Measurements from ENCODE around the gene HMGXB4.
"Not testable (repeated sequence)": the region's sequence is repeated elsewhere in the genome, so short reads cannot be mapped to it uniquely, and the experiment has no call there.

The HMGXB4 gene, protein sequence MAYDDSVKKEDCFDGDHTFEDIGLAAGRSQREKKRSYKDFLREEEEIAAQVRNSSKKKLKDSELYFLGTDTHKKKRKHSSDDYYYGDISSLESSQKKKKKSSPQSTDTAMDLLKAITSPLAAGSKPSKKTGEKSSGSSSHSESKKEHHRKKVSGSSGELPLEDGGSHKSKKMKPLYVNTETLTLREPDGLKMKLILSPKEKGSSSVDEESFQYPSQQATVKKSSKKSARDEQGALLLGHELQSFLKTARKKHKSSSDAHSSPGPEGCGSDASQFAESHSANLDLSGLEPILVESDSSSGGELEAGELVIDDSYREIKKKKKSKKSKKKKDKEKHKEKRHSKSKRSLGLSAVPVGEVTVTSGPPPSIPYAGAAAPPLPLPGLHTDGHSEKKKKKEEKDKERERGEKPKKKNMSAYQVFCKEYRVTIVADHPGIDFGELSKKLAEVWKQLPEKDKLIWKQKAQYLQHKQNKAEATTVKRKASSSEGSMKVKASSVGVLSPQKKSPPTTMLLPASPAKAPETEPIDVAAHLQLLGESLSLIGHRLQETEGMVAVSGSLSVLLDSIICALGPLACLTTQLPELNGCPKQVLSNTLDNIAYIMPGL

GRCh38 chr22:35257321-35258190 lies at the start of gene HMGXB4:
TSS of gene HMGXB4 (plus strand) at chr22:35257493. CDS start at chr22:35262391, 4,898 bp downstream.
- DNase-seq = peak; percentile 60

GRCh38 chr22:35208003-35208402 lies 49.3 kb upstream of the HMGXB4 start:
- no peak for DNase-seq

GRCh38 chr22:35209203-35209602 lies 48.1 kb upstream of the HMGXB4 start:
- DNase-seq = no peak

DNA sequence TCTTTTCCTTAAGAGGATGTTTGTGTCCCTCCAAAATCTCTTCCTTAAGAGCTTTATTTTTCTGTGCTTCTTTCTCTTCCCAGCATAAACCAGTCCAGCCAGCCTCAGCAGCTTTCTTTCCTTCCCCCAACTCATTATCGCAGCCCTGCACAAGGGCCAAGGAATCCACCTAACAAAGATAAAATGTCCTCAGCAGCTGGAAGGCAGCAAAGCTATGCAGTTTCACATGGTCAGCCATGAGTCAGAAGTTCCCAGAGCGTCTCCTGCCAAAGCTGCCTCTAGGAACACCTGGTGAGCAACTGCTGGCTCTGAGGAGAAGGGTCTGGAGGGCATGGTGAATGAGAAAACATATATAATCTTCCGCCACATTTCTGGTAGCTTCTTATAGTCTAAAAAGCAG lies 45.3 kb upstream of the HMGXB4 start:
- no peak for DNase-seq

DNA sequence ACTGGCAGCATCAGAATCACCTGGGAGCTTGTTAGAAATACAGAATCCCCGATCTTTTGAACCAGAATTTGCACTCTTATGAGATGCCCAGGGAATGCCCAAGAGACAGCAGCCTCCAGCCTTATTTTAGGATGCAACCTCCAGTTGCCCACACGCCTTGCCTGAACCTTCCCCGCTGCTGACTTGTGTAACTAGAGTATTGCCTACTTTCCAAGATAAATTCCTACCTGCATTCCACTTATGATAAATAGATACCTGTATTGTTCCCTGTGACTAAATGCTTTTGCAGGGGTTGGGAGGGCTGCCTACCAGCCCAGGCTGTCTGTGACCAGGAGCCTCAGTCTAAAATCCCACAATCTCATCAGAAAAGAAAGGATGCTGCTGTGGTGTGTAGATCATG lies 44.3 kb upstream of the HMGXB4 start:
- DNase-seq = no peak

GRCh38 chr22:35214968-35215367 lies 42.3 kb upstream of the HMGXB4 start:
- no peak for DNase-seq

DNA sequence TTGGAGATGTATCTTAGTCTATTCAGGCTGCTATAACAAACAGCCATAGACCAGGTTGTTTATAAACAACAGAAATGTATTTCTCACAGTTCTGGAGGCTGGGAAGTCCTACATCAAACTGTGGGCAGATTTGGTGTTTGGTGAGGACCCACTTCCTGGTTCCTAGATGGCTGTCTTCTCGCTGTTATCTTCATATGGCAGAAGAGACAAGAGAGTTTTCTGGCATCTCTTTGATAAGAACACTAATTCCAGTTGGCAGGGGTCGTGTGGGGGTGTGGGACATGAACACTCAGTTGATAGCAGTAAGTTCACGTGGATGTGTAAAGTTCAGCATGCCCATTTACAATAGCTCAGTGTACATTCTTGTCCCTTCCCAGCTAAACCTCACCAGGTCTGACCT lies 41.3 kb upstream of the HMGXB4 start:
- DNase-seq = no peak

- no peak for DNase-seq
These were observed 39.8 kb upstream of the HMGXB4 start for GRCh38 chr22:35217527-35217926.

DNA sequence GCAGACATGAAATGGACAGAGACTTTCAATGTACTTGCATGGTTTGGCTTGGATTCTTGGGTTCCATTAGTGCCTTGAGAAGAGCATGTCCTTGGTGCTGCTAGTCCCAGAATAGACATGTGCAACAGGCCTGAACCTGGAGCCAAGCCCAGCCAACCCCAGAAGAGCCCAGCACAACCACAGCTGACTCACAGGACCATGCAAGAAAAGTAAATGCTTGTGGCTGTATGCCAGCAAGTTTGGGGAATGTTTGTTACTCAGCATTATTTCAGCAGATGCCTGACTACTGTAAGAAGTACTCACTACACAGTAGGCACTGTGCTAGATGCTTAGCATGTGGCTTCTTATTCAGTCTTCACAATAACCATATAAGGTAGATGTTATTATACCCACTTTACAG lies 39.2 kb upstream of the HMGXB4 start:
- no peak for DNase-seq

- DNase-seq = no peak
These were observed 38.3 kb upstream of the HMGXB4 start for GRCh38 chr22:35219012-35219411.

DNA sequence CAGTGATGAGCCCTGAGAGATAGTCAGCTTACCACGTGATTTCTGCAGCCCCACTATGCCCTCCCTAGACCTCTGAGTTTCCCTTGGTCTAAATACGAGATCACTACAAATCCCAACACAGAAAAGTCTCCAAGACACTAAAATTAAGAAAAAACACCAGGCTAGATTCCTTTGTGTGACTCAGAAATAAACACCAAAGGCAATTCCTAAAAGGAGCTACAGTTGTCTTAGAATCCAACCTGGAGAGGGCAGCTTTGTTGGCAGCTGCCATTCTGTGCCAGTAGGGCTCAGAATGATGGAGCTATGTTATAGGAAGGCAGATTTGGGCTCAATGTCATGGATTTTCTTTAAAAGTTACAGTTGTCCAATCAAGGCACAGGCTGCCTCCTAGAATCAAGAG lies 37.1 kb upstream of the HMGXB4 start:
- DNase-seq = no peak

- DNase-seq = no peak
These were observed 32.3 kb upstream of the HMGXB4 start for GRCh38 chr22:35225010-35225409.

DNA sequence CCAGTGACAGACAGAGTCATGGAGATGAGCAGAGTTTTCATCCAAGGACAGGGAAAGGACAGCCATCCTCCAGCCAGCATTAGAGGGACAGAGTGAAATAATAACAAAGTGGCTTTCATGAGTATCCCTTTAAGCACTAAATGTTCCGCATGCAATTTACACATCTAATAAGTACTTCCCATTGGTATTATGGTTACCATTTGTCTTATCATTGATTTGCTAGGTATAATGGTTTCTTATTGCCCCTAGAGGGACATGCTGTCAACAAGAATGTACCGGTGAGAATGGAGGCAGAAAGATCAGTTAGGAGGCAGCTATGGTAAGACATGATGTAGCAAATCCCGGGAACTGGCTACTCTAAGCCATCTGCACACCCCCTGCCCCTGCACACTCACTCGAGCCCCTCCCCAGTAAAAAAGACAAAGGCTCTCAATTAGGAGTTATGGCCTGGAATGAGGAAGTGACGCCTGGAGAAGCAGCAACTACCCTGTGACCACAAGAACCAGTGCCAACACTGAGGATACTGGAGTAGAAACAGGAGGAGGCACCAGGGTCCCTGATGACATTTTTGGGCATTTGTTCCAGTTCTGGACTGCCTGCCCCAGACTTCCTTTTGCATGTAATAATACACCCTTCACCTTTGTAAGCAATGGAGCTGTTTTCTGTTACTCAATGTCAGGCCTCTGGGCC lies 30.2 kb upstream of the HMGXB4 start:
- DNase-seq = no peak

DNA sequence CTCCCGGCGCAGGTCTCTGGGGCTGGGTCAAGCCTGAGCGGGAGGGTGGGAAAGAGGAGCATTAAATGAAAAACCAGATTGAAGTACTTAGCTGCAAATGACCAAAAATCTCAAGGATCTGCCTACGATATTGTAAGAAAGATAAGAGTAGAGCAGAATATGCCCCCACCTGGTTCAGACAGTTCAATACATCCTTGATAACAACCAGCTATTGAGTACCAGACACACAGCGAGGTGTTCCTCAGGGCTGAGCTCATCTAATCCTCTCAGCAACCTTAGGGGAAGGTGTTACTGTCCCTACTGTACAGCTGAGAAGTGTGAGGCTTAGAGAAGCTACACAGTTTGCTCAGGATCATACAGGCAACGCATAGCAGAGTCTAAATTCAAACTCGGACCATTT lies 27.4 kb upstream of the HMGXB4 start:
- DNase-seq = no peak

DNA sequence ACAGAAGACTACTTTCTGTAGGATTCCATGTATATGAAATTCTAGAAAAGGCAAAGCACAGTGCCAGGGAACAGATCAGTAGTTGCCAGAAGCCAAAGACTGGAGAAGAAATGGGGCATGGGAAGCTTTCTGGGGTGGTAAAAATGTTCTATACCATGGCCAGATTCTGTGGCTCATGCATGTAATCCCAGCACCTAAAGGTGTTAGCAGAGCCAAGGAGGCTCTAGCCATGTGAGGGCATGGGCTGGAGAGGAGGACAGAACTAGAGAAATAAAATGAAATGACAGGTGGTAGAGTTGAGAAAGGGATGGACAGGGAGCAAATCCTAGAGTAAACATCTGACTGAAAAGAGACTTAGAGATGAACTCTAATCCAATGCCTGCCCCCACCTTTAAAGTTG lies 26.9 kb upstream of the HMGXB4 start:
- no peak for DNase-seq

- DNase-seq = no peak
These were observed 26.3 kb upstream of the HMGXB4 start for GRCh38 chr22:35230839-35231584.

GRCh38 chr22:35231585-35232084 lies 25.7 kb upstream of the HMGXB4 start:
- no peak for DNase-seq

- DNase-seq = not testable (repeated sequence)
These were observed 18.5 kb upstream of the HMGXB4 start for GRCh38 chr22:35238749-35239148.

- DNase-seq = not testable (repeated sequence)
These were observed 12.8 kb upstream of the HMGXB4 start for GRCh38 chr22:35244507-35244906.

- no peak for DNase-seq
These were observed 7.1 kb upstream of the HMGXB4 start for GRCh38 chr22:35250156-35250555.

- no peak for DNase-seq
These were observed 3.3 kb upstream of the HMGXB4 start for GRCh38 chr22:35253946-35254345.

DNA sequence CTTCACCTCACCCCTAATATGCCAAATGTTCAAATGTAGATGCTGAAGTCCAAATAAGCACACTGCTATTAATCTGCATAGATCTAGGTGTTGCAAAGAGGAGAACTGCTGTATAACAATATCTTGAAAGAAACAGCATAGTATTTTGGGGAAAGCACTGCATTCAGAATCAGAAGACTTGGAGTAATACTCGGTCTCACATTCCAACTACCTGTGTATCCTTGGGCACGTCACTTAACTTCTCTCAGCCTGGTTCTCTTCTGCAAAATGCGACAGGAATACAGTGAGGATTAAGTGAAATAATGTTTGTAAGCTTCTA lies 332 bp upstream of the HMGXB4 start:
- no peak for DNase-seq
